Stomach (tissue), 4 donors: ENCODE data around the gene IL36A.

ENCODE experiments used
- CTCF ChIP-seq, 7 experiments: fragments of 450-650 bp in 4 of 7; fragments of 200-600 bp in 3 of 7; sonication (generic) in 3 of 7; IDR thresholded peaks; one replicate each; pipeline ENCODE4 v1.5.1; 2016 to 2019; ENCODE audit warnings: antibody characterized with exemption in 7 of 7, control low read depth in 2 of 7, mild to moderate bottlenecking in 1 of 7
- EP300 ChIP-seq: sonication (generic); formaldehyde crosslinking; IDR thresholded peaks from one replicate; pipeline ENCODE4 v1.6.1; 2017; ENCODE audit warnings: antibody characterized with exemption
- POLR2A ChIP-seq, 4 donors: fragments of 450-650 bp; IDR thresholded peaks; one replicate each; pipeline ENCODE4 v1.6.1; 2016; ENCODE audit warnings: antibody characterized with exemption in 4 of 4, control low read depth in 2 of 4, mild to moderate bottlenecking in 1 of 4, moderate library complexity in 1 of 4
- POLR2AphosphoS5 ChIP-seq, 3 donors: sonication (generic); formaldehyde crosslinking; IDR thresholded peaks; one replicate each; pipeline ENCODE4 v1.6.1; 2016; ENCODE audit warnings: antibody characterized with exemption in 3 of 3

GRCh38 chr2:112958428-112959108 lies 46.7 kb upstream of the IL36A start:
- TF ChIP-seq EP300 (no peak), CTCF (IDR thresholded peaks at IDR 0.05) (peak in 5 of 7 experiments; percentile 47 to 72 (median 58)), POLR2AphosphoS5 (IDR thresholded peaks at IDR 0.05) (no peak), POLR2A (IDR thresholded peaks at IDR 0.05) (no peak)
